ENCODE data around the gene YWHAE.
"Not testable (repeated sequence)": the region's sequence is repeated elsewhere in the genome, so short reads cannot be mapped to it uniquely, and the experiment has no call there.

Gene YWHAE

DNA sequence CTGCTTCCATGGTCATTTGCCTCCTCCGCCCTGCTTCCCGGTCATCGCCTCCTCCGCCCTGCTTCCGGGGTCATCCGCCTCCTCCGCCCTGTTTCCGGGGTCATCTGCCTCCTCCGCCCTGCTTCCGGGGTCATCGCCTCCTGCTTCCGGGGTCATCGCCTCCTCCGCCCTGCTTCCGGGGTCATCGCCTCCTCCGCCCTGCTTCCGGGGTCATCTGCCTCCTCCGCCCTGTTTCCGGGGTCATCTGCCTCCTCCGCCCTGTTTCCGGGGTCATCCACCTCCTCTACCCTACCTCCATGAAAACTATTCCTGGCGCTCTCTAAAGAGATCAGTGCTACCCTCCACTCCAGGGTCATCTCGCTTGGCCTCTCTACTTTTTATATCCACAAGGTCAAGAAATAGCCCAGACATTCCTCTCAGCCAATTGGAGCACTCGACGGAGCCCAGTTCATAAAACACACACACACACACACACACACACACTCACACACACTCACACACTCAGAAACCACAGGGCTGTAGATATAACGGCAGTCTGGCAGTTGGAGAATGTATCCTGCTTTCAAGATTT is 75.7 kb downstream of the YWHAE start:
- DNase-seq = peak; percentile 34

DNA sequence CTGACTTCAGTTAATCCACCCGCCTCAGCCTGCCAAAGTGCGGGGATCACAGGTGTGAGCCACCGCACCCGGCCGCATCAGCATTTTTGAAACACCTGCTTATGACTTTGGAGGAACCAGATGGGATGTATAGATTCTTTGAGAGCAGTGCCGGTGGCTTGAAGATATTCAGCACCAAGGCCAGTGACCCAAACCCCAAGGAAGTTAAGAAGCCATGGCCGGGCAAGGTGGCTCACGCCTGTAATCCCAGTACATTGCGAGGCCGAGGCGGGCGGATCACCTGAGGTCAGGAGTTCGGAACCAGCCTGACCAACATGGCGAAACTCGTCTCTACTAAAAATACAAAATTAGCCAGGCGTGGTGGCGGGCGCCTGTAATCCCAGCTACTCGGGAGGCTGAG is 76.7 kb downstream of the YWHAE start:
- DNase-seq = peak; percentile 45

GRCh38 chr17:1322480-1322879 is 77.5 kb downstream of the YWHAE start:
- peak; percentile 16 for DNase-seq

GRCh38 chr17:1322014-1322428 is 78.0 kb downstream of the YWHAE start:
- peak; percentile 21 for DNase-seq

GRCh38 chr17:1315891-1316403 is 84.1 kb downstream of the YWHAE start:
- DNase-seq = no peak

- no peak for DNase-seq
Measured at GRCh38 chr17:1315409-1315808, 84.6 kb downstream of the YWHAE start.

GRCh38 chr17:1313270-1314005 is 86.6 kb downstream of the YWHAE start:
- no peak for DNase-seq

- no peak for DNase-seq
Measured at GRCh38 chr17:1312261-1312870, 87.7 kb downstream of the YWHAE start.

DNA sequence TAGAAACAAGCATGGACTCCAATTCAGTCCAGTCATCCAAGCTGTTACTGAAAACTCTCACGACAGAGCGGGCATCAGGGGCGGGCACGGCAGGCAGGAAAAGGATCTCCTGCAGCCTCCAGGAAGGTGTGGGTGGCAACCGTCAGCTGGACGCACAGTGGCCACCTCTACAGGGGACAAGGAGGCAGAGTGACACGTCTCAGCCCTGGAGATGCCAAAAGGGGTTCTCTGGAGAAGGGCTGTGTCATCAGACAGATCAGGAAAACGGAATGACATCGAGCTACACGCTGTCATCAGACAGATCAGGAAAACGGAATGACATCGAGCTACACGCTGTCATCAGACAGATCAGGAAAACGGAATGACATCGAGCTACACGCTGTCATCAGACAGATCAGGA is 92.2 kb downstream of the YWHAE start:
- DNase-seq = not testable (repeated sequence)

DNA sequence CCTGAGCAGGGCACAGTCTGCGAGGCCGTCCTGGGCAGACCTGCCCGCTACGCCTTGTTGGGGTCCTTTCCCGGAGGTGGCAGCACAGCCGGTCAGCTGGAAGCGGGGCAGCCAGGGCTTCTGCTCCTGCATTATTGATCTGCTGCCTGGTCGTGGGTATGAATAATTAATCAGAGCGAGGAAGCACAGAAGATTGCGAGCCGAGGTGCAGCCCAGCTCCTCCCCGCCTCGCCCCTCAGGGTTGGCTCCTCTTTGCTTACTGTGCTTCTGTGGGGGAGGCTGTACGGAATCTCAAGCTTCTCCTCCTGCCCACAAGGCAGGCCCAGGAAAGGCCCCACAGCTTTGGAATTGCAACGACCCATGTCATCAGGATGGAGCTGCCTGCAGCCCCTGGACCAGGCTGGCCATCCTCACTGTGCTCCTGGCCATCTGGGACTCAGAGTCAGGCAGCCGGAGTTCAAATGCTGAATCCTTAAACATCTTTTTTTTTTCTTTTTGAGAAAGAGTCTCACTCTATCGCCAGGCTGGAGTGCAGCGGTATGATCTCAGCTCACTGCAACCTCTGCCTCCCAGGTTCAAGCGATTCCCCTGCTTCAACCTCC is 95.0 kb downstream of the YWHAE start:
- no peak for DNase-seq

DNA sequence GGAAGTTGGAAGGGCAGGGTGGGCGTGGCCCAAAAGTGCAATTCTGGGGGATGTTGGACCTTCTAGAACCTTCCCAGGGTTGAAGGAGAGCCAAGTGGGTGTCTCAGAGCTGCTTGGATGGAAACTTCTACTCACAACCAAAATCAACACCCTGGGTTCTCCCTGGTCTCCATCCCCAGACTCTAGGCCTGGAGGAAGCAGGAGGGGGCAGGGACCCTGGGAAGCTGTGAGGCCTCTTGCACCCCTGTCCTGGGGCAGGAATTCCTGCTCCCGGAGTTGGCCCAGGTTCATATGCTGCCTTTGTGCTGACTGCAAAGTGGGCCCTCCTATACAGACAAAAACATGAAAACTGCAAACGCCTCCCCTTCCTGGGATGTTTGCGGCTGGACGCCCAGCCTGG is 95.5 kb downstream of the YWHAE start:
- DNase-seq = no peak

GRCh38 chr17:1302761-1303160 is 97.3 kb downstream of the YWHAE start:
- no peak for DNase-seq

- DNase-seq = no peak
Measured at GRCh38 chr17:1301546-1301945, 98.5 kb downstream of the YWHAE start.

DNA sequence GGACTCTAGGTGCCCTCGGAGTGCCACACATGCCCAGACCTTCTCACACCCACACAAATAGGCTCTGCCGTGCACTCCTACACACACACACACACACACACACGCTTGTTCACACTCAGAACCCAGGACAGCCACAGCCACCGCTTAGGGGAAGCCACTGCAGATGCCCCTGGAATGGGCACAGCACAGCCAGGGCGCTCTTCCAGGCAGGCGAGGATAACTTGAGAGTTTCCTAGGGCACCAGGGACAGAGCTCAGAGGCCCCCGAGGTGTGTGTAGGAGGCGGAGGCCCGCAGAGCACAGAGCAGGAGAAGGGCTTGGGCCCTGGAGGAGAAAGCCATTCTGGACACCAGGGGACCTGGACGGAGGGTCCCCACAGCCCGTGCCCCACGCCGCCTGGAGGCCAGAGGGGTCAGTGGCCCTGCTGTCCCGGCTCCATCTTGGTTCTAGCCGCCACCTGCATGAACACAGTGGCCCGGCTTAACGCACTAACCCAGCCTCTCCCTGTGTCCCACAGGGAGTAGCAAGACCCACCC is 99.6 kb downstream of the YWHAE start:
- DNase-seq = no peak

- DNase-seq = no peak
Measured at GRCh38 chr17:1299552-1300370, 100.3 kb downstream of the YWHAE start.

DNA sequence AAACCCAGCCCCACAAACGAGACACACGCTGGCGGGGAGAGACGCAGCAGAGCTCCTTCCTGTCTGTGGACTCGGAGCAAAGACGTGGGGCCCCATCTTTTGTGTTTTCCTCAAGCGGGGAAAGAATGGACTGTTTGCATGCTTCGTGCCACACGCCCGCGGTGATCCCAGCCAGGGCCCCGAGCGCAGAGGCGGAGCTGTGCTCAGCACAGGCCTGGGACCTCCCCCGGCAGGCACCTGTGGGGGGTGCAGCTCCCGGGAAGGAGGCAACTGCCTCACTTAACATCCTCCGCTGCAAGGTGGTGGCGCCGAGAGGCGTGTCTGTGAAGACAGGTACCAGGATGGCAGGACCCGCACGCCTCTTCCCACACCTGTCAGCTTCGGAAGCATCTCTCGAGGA is 101.4 kb downstream of the YWHAE start:
- DNase-seq = peak; percentile 82

All from activated effector memory CD4-positive, alpha-beta T cell treated with anti-CD3 and anti-CD28 coated beads, Interleukin-2, amount 50 U/mL, for 16 hours (primary cell).